ENCODE measurements around the gene RIPPLY3.
A peak's percentile ranks its signal among the peaks of the same experiment; 100 is the strongest.
"Not testable (repeated sequence)": the region's sequence is repeated elsewhere in the genome, so short reads cannot be mapped to it uniquely, and the experiment has no call there.

RIPPLY3 gene

GRCh38 chr21:36981977-36982700 is 24.4 kb upstream of the RIPPLY3 start:
- no peak for DNase-seq

- DNase-seq: peak; percentile 40
Measured at GRCh38 chr21:36985751-36986594, 20.5 kb upstream of the RIPPLY3 start.

- no peak for DNase-seq
Measured at GRCh38 chr21:36987845-36988244, 18.7 kb upstream of the RIPPLY3 start.

GRCh38 chr21:36988536-36988935 is 18.0 kb upstream of the RIPPLY3 start:
- no peak for DNase-seq

- not testable (repeated sequence) for DNase-seq
Measured at GRCh38 chr21:36989199-36989698, 17.3 kb upstream of the RIPPLY3 start.

- peak; percentile 87 for DNase-seq
Measured at GRCh38 chr21:36989699-36990507, 16.6 kb upstream of the RIPPLY3 start.

GRCh38 chr21:36990508-36991205 is 15.8 kb upstream of the RIPPLY3 start:
- DNase-seq: no peak

GRCh38 chr21:36992671-36993070 is 13.8 kb upstream of the RIPPLY3 start:
- no peak for DNase-seq

GRCh38 chr21:36994501-36995158 is 11.9 kb upstream of the RIPPLY3 start:
- peak; percentile 39 for DNase-seq

- DNase-seq: not testable (repeated sequence)
Measured at GRCh38 chr21:36995285-36995684, 11.2 kb upstream of the RIPPLY3 start.

- DNase-seq: no peak
Measured at GRCh38 chr21:36999131-36999898, 7.2 kb upstream of the RIPPLY3 start.

GRCh38 chr21:37000381-37000780 is 6.1 kb upstream of the RIPPLY3 start:
- no peak for DNase-seq

- no peak for DNase-seq
Measured at GRCh38 chr21:37001441-37001840, 5.1 kb upstream of the RIPPLY3 start.

GRCh38 chr21:37002851-37003250 is 3.7 kb upstream of the RIPPLY3 start:
- not testable (repeated sequence) for DNase-seq

- not testable (repeated sequence) for DNase-seq
Measured at GRCh38 chr21:37003917-37004316, 2.6 kb upstream of the RIPPLY3 start.

GRCh38 chr21:37005548-37006485 is 685 bp upstream of the RIPPLY3 start:
- no peak for DNase-seq

GRCh38 chr21:37008724-37009123 is 2.2 kb downstream of the RIPPLY3 start:
- DNase-seq: no peak

GRCh38 chr21:37009740-37010341 is 3.3 kb downstream of the RIPPLY3 start:
- peak; percentile 77 for DNase-seq

GRCh38 chr21:37017951-37018679 is 11.6 kb downstream of the RIPPLY3 start:
- no peak for DNase-seq

Measured in CD4-positive, alpha-beta T cell treated with Interleukin-10 for 1 hour (primary cell).